HG03354 (cell line): ENCODE data around the gene UGGT1.
"Not testable (repeated sequence)": the region's sequence is repeated elsewhere in the genome, so short reads cannot be mapped to it uniquely, and the experiment has no call there.

Source experiments
- ATAC-seq: cut with Tn5 transposase; IDR thresholded peaks from one replicate; pipeline ENCODE4 v1.9.1; 2021; ENCODE audit warnings: mild to moderate bottlenecking; ENCODE audit not compliant: unreplicated experiment, poor library complexity, severe bottlenecking

The UGGT1 gene

DNA sequence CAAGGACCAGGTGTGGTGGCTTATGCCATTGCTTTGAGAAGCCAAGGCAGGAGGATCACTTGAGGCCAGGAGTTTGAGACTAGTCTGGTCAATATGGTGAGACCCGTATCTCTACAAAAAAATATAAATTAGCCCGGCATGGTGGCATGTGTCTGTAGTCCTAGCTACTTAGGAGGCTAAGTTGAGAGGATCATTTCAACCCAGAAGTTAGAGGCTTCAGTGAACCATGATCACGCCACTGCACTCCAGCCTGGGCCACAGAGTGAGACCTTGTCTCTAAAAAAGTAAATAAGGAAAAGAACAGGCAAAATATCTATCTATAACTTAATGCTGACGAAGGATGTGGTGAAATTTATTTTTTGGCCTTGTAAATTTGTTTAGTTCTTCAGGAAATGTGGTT, 78.1 kb downstream of the UGGT1 start:
- ATAC-seq: no peak

- no peak for ATAC-seq
Observed at GRCh38 chr2:128169497-128169896, 78.5 kb downstream of the UGGT1 start.

DNA sequence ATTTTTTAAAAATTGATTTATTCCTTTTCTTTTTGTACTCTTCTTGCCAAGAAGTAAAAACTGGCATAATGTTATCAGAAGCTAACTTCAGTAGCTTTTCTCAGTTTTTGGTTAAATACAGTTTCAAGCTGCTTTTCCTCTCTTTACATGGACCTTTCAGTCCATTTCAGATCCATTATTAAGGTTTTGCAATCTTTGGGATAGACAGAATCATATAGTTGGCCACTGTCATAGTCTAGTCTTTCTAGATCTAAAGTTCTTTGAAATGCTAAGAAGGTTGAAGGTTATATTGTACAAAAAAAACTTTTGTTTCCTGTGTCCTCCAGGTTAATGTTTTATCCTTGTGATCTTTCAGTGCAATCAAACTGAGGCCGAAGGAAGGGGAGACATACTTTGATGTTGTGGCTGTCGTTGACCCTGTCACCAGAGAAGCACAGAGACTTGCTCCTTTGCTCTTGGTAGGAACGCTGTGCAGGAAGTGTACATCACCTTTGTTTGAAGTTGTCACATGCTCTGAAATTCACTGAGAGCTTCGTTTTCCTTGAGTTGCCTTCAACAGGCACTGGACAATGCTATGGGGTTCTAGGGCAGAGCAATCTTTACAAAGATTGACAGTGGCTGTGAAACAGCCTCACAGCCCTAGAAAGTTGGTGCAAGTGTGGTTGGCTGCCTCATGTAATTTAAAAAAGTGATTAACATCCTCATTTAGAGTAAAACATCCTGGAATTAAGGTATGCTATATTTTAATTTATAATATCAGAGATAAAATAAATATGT, 79.1 kb downstream of the UGGT1 start:
- no peak for ATAC-seq

DNA sequence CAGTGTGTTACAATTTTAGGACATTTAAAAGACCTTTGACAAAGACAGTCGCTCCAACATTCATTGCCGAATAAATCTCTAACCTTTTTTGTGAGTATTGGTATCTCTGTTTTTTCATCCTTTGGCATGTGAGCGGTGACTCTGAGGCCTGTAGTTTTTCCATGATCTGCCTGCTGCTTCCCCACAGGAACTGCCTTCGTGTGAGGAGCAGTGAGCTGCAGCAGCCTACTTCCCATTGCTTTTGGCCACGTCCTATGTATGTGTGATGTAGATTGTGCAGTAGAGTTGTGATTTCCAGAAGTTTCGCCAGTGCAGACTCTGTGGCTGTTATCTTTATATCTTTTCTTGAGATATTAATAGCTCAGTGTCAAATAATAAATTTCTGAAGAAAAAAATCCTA, 79.8 kb downstream of the UGGT1 start:
- ATAC-seq: no peak

- no peak for ATAC-seq
Observed at GRCh38 chr2:128172191-128172590, 81.2 kb downstream of the UGGT1 start.

- ATAC-seq: not testable (repeated sequence)
Observed at GRCh38 chr2:128174067-128174466, 83.1 kb downstream of the UGGT1 start.

DNA sequence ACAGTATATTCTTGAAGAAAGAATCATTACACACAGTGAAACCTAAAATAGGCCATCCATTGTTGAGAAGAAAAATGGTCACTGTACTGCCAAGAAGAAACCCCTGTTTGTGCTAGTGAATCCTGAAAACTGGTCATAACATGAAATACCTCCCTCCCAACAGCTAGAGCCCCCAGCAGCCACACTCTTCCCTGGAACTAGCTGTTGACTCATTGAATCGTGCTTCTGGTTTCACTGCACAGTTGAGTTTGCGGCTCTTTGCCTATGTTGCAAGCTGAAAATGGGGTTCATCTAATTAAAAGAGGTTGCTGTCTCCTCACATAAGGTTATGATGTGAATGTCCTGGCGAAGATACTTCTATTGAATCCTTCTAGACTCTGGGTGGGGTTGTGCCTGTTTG, 86.3 kb downstream of the UGGT1 start:
- ATAC-seq: no peak

DNA sequence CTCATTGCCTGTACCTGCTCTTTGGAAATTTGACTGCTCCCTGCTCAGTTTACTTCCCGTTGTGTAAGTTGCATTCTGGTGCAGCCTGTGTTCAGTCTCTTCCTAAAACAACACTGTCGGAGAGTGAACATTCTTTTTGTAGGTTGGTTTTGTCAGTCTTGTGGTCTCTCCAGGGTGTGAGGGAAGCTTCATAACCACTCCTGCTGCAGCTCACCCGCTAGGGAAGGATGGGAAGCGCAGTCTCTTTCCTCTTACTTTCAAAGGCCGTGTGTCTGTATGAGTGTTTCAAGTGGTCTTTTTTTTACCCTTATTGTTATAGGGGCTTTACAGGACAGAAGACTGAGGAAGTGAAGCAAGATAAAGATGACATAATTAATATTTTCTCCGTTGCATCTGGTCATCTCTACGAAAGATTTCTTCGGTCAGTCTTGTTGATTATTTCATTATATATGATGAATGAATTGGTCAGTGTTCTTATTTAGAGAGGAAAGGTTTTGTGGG, 87.2 kb downstream of the UGGT1 start:
- no peak for ATAC-seq

- no peak for ATAC-seq
Observed at GRCh38 chr2:128178650-128179460, 87.9 kb downstream of the UGGT1 start.

DNA sequence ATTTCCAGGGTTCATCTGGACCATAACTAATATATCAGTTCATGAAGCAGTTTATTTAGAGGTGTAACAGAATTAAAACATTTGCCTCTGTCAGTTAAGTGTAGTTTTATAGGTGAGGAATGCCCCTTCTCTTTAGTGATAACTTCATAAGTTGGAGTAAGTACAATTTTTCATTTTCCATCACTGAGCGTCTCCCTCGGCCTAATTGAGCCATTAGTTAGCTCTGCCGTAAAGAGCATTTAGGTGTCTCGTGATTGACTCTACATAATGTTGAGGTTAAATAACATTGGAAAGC, 88.4 kb downstream of the UGGT1 start:
- ATAC-seq: no peak

GRCh38 chr2:128180031-128180430, 89.0 kb downstream of the UGGT1 start:
- no peak for ATAC-seq

DNA sequence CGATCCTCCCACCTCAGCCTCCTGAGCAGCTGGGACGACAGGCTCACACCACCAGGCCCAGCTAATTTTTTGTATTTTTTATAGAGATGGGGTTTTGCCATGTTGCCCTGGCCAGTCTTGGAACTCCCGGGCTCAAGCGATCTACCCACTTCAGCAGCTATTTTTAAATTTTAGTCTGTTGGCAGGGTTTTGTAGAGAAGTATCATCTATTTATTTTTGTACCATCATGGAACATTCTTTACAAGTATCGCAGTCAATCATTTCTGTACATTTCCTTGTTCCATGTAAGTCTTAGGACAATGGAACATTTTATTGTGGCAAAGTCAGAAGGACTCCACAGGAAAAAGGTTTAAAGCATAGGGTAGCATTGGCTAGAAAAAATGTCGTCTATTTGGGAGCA, 94.6 kb downstream of the UGGT1 start:
- no peak for ATAC-seq

- ATAC-seq: no peak
Observed at GRCh38 chr2:128187032-128187654, 96.1 kb downstream of the UGGT1 start.

GRCh38 chr2:128195435-128195984, 104.5 kb downstream of the UGGT1 start:
- no peak for ATAC-seq

- ATAC-seq: no peak
Observed at GRCh38 chr2:128196026-128196425, 105.0 kb downstream of the UGGT1 start.

DNA sequence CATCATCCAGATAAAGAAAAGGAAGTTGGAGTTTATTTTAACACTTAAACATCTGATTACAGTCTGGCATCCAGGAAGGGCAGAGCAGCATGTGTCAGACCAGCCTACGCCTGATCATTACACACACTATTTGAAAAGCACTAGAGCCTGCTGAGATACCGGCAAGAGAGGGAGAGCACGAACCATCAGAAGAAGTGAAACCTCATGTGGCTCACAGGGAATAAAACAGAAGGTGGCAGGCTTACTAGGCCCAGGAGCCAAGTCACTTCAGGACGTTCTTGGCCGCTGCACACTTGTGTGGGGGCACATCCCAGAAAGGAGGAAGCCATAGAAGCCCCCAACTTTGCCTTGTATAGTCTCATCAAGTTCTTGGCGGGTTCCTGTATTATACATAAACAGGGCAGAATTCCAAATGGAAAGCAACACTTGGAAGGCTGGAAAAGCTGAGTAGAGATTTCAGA, 105.5 kb downstream of the UGGT1 start:
- ATAC-seq: no peak

DNA sequence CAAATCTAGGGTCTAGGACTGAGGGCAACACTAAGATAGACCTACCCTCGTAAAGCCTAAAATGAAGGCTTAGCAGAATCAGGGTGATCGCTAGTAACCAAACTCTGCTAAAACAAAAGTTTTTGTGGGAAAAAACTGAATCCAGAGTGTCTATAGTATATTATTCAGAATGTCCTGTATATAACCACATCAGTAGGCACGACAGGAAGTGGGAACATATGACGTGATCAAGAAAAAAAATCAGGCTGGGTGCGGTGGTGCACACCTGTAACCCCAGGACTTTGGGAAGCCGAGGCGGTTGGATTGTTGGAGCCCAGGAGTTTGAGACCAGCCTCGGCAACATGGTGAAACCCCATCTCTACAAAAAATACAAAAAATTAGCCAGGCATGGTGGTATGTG, 106.1 kb downstream of the UGGT1 start:
- no peak for ATAC-seq

- no peak for ATAC-seq
Observed at GRCh38 chr2:128198656-128199055, 107.7 kb downstream of the UGGT1 start.

DNA sequence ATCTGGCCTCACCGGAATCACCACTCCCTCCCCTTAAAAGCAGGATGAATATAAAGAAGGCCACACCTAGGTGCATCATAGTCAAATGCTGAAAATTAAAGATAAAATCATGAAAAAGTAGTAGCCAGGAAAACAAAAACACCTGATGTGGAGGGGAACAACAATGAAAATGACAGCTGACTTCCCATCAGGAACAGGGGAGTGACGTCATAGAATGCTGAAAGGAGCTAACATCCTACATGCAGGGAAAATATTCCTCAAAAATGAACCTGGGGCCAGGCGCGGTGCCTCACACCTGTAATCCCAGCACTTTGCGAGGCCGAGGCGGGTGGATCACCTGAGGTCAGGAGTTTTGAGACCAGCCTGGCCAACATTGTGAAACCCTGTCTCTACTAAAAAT, 108.1 kb downstream of the UGGT1 start:
- no peak for ATAC-seq

GRCh38 chr2:128202791-128203190, 111.8 kb downstream of the UGGT1 start:
- ATAC-seq: no peak
